HEK293 (cell line): ENCODE measurements around the gene RGS9BP.
A peak's percentile ranks its signal among the peaks of the same experiment; 100 is the strongest.

Experiments used
- CTCF ChIA-PET: fragments of 350-600 bp; formaldehyde crosslinking; extraction: SDS; loops from one replicate; lab custom pipeline; 2021; ENCODE audit warnings: antibody characterized with exemption; lab: Yijun Ruan, JAX
- POLR2A ChIA-PET: fragments of 300-600 bp; formaldehyde crosslinking; extraction: SDS; loops from one replicate; lab custom pipeline; 2020; ENCODE audit warnings: antibody characterized with exemption, inconsistent platforms; lab: Yijun Ruan, JAX
- H3K27ac ChIP-seq: fragments of 200-500 bp; sonication (Bioruptor generic); 2 replicates; pipeline ENCODE4 v1.5.1; 2014; ENCODE audit warnings: low read depth, low read length, control low read depth, inconsistent platforms; ENCODE audit errors: extremely low read depth
- H3K36me3 ChIP-seq, 2 experiments: fragments of 200-500 bp in 1 of 2; sonication (Bioruptor generic) in 1 of 2; 1 replicate in 1 of 2; 2 replicates in 1 of 2; pipeline ENCODE4 v1.5.1; 2014 to 2017; ENCODE audit warnings: inconsistent platforms in 2 of 2, low read length in 2 of 2; ENCODE audit not compliant: control insufficient read depth in 2 of 2, insufficient read depth in 1 of 2
- H3K4me1 ChIP-seq: fragments of 200-500 bp; sonication (Bioruptor generic); 2 replicates; pipeline ENCODE4 v1.5.1; 2014; ENCODE audit warnings: mild to moderate bottlenecking, low read length, inconsistent platforms; ENCODE audit not compliant: control insufficient read depth, insufficient read depth
- H3K4me3 ChIP-seq: 2 replicates; pipeline ENCODE4 v1.5.1; 2011; ENCODE audit warnings: low read depth, mild to moderate bottlenecking, control low read depth, low read length, moderate library complexity
- H3K9me3 ChIP-seq: fragments of 200-500 bp; sonication (Bioruptor generic); 2 replicates; pipeline ENCODE4 v1.5.1; 2014; ENCODE audit warnings: low read depth, low read length, inconsistent platforms; ENCODE audit not compliant: control insufficient read depth, insufficient read depth
- HIC1 ChIP-seq: fragments of 450-650 bp; formaldehyde crosslinking; IDR thresholded peaks from 2 replicates; pipeline ENCODE4 v1.5.1; 2016; ENCODE audit warnings: missing biosample characterization, missing genetic modification characterization
- KLF10 ChIP-seq: fragments of 450-650 bp; IDR thresholded peaks from 2 replicates; pipeline ENCODE4 v1.5.1; 2018; ENCODE audit warnings: missing biosample characterization, mild to moderate bottlenecking, missing genetic modification characterization
- KLF8 ChIP-seq: fragments of 450-650 bp; formaldehyde crosslinking; IDR thresholded peaks from 2 replicates; pipeline ENCODE4 v1.5.1; 2016; ENCODE audit warnings: missing biosample characterization, missing genetic modification characterization
- MYNN ChIP-seq: fragments of 450-650 bp; formaldehyde crosslinking; IDR thresholded peaks from 2 replicates; pipeline ENCODE4 v1.5.1; 2016; ENCODE audit warnings: missing biosample characterization, missing genetic modification characterization, borderline replicate concordance
- PBX3 ChIP-seq: sonication (generic); formaldehyde crosslinking; IDR thresholded peaks from 2 replicates; pipeline ENCODE4 v1.8.1; 2022; ENCODE audit warnings: mild to moderate bottlenecking, moderate library complexity, missing genetic modification reagents
- SP7 ChIP-seq: fragments of 450-650 bp; formaldehyde crosslinking; IDR thresholded peaks from 2 replicates; pipeline ENCODE4 v1.5.1; 2016; ENCODE audit warnings: missing biosample characterization, missing genetic modification characterization
- TCF7L2 ChIP-seq: IDR thresholded peaks from 2 replicates; pipeline ENCODE4 v1.6.1; 2011; ENCODE audit warnings: low read depth, mild to moderate bottlenecking, inconsistent platforms, low read length, moderate library complexity, borderline replicate concordance
- ZBTB26 ChIP-seq: fragments of 450-650 bp; formaldehyde crosslinking; optimal IDR thresholded peaks from 2 replicates; pipeline ENCODE3; 2016; ENCODE audit warnings: missing biosample characterization, mild to moderate bottlenecking, missing genetic modification characterization
- ZBTB8A ChIP-seq: fragments of 450-650 bp; formaldehyde crosslinking; IDR thresholded peaks from 2 replicates; pipeline ENCODE4 v1.5.1; 2016; ENCODE audit warnings: missing biosample characterization, missing genetic modification characterization
- ZFP41 ChIP-seq: fragments of 450-650 bp; formaldehyde crosslinking; IDR thresholded peaks from 2 replicates; pipeline ENCODE4 v1.5.1; 2016; ENCODE audit warnings: missing biosample characterization, missing genetic modification characterization, borderline replicate concordance
- ZIC2 ChIP-seq: fragments of 450-650 bp; formaldehyde crosslinking; IDR thresholded peaks from 2 replicates; pipeline ENCODE4 v1.5.1; 2016; ENCODE audit warnings: missing biosample characterization, missing genetic modification characterization
- ZNF146 ChIP-seq: fragments of 450-650 bp; formaldehyde crosslinking; IDR thresholded peaks from 2 replicates; pipeline ENCODE4 v1.5.1; 2016; ENCODE audit warnings: missing biosample characterization, missing genetic modification characterization
- ZNF157 ChIP-seq: fragments of 450-650 bp; formaldehyde crosslinking; IDR thresholded peaks from 2 replicates; pipeline ENCODE4 v1.5.1; 2016; ENCODE audit warnings: missing biosample characterization, missing genetic modification characterization
- ZNF23 ChIP-seq: fragments of 450-650 bp; formaldehyde crosslinking; IDR thresholded peaks from 2 replicates; pipeline ENCODE4 v1.5.1; 2016; ENCODE audit warnings: missing biosample characterization, missing genetic modification characterization, borderline replicate concordance
- ZNF302 ChIP-seq: fragments of 450-650 bp; formaldehyde crosslinking; IDR thresholded peaks from 2 replicates; pipeline ENCODE4 v1.5.1; 2016; ENCODE audit warnings: missing biosample characterization, missing genetic modification characterization, low read depth
- ZNF335 ChIP-seq: fragments of 450-650 bp; formaldehyde crosslinking; conservative IDR thresholded peaks from 2 replicates; pipeline ENCODE4 v1.5.1; 2016; ENCODE audit warnings: missing biosample characterization, missing genetic modification characterization
- ZNF366 ChIP-seq: fragments of 450-650 bp; formaldehyde crosslinking; conservative IDR thresholded peaks from 2 replicates; pipeline ENCODE4 v1.5.1; 2016; ENCODE audit warnings: missing biosample characterization, missing genetic modification characterization
- ZNF530 ChIP-seq: fragments of 450-650 bp; formaldehyde crosslinking; IDR thresholded peaks from 2 replicates; pipeline ENCODE4 v1.5.1; 2016; ENCODE audit warnings: low read depth, missing biosample characterization, missing genetic modification characterization
- ZNF792 ChIP-seq: fragments of 450-650 bp; formaldehyde crosslinking; IDR thresholded peaks from 2 replicates; pipeline ENCODE4 v1.5.1; 2016; ENCODE audit warnings: missing biosample characterization, missing genetic modification characterization
- ZNF843 ChIP-seq: fragments of 450-650 bp; formaldehyde crosslinking; IDR thresholded peaks from 2 replicates; pipeline ENCODE4 v1.5.1; 2016; ENCODE audit warnings: missing biosample characterization, missing genetic modification characterization
- ZSCAN16 ChIP-seq: fragments of 450-650 bp; formaldehyde crosslinking; IDR thresholded peaks from 2 replicates; pipeline ENCODE4 v1.5.1; 2016; ENCODE audit warnings: missing biosample characterization, missing genetic modification characterization
- ZSCAN30 ChIP-seq: fragments of 450-650 bp; IDR thresholded peaks from 2 replicates; pipeline ENCODE4 v1.5.1; 2018; ENCODE audit warnings: missing biosample characterization, mild to moderate bottlenecking, missing genetic modification characterization, moderate library complexity
- ZXDB ChIP-seq: fragments of 450-650 bp; formaldehyde crosslinking; IDR thresholded peaks from 2 replicates; pipeline ENCODE4 v1.5.1; 2016; ENCODE audit warnings: missing biosample characterization, missing genetic modification characterization
- TF ChIP-seq, protein P1 (sequence below): fragments of 450-650 bp; formaldehyde crosslinking; IDR thresholded peaks from 2 replicates; pipeline ENCODE4 v1.5.1; 2016; ENCODE audit warnings: missing biosample characterization, missing genetic modification characterization
- TF ChIP-seq, protein P2 (sequence below): fragments of 450-650 bp; formaldehyde crosslinking; IDR thresholded peaks from 2 replicates; pipeline ENCODE4 v1.5.1; 2016; ENCODE audit warnings: missing biosample characterization, missing genetic modification characterization

RGS9BP gene

GRCh38 chr19:32674153-32674930 lies 1.3 kb upstream of the RGS9BP start (continued):
- TF ChIP-seq MYNN (tag by site-specific recombination): peak; percentile 30; the same call in 1 of the 2 replicates
- TF ChIP-seq ZNF843: no peak
- TF ChIP-seq ZBTB8A (tag by site-specific recombination): 0 out of 2 replicates have a peak, but pooled peaks have one; percentile 8
- no peak for TF ChIP-seq ZNF23 (tag by site-specific recombination)
- peak; percentile 96 for TF ChIP-seq HIC1
- no peak for TF ChIP-seq ZNF302 (tag by site-specific recombination)
- TF ChIP-seq ZNF366 (tag by site-specific recombination): peak; percentile 51
- no peak for TF ChIP-seq SP7 (tag by site-specific recombination)
- TF ChIP-seq ZBTB26 (tag by site-specific recombination): peak; percentile 38
- peak; percentile 96 for TF ChIP-seq ZNF335 (tag by site-specific recombination)
- TF ChIP-seq ZSCAN16: no peak
- no peak for TF ChIP-seq ZNF530
- TF ChIP-seq ZFP41: no peak
- 0 out of 2 replicates have a peak, but pooled peaks have one; percentile 9 for TF ChIP-seq ZNF146 (tag by site-specific recombination)
- peak; percentile 92 for TF ChIP-seq ZSCAN30 (tag by site-specific recombination)
- no peak for TF ChIP-seq ZNF792 (tag by site-specific recombination)
- no peak for TF ChIP-seq TCF7L2
- TF ChIP-seq, protein P1, sequence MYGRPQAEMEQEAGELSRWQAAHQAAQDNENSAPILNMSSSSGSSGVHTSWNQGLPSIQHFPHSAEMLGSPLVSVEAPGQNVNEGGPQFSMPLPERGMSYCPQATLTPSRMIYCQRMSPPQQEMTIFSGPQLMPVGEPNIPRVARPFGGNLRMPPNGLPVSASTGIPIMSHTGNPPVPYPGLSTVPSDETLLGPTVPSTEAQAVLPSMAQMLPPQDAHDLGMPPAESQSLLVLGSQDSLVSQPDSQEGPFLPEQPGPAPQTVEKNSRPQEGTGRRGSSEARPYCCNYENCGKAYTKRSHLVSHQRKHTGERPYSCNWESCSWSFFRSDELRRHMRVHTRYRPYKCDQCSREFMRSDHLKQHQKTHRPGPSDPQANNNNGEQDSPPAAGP: no peak
- no peak for TF ChIP-seq ZNF157 (tag by site-specific recombination)
- TF ChIP-seq ZIC2: peak; percentile 46; the same call in 1 of the 2 replicates

- peaks cover 26% of the 10 kb centered on the region for H3K4me1 ChIP-seq
- H3K9me3 ChIP-seq: no peaks in the 10 kb centered on the region
- ChIA-PET POLR2A (interaction anchor here (0.5 to 4.0 kb wide), 15 partner anchors 11 to 1687 kb away, joined by 3 to 44 read pairs (median 4); partner anchors contain the start of genes CEP89, DPY19L3, FAAP24 and NUDT19), CTCF (interaction anchor here (0.6 to 3.1 kb wide), 3 partner anchors 16 to 70 kb away, joined by 3 to 16 read pairs (median 3); partner anchors contain the start of gene NUDT19)
- peaks cover 0 to 13% of the 10 kb centered on the region in 2 experiments; a peak in 1 of 3 replicates for H3K36me3 ChIP-seq
- peak within 1 kb of the TSS; percentile 75 for H3K4me3 ChIP-seq
- H3K27ac ChIP-seq: peak within 1 kb of the TSS; percentile 82
- TF ChIP-seq KLF8 (tag by site-specific recombination) (peak; percentile 95), ZXDB (tag by site-specific recombination) (peak; percentile 79), PBX3 (CRISPR knock-in tag) (peak; percentile 97), KLF10 (tag by site-specific recombination) (peak; percentile 85)
- TF ChIP-seq, protein P2, sequence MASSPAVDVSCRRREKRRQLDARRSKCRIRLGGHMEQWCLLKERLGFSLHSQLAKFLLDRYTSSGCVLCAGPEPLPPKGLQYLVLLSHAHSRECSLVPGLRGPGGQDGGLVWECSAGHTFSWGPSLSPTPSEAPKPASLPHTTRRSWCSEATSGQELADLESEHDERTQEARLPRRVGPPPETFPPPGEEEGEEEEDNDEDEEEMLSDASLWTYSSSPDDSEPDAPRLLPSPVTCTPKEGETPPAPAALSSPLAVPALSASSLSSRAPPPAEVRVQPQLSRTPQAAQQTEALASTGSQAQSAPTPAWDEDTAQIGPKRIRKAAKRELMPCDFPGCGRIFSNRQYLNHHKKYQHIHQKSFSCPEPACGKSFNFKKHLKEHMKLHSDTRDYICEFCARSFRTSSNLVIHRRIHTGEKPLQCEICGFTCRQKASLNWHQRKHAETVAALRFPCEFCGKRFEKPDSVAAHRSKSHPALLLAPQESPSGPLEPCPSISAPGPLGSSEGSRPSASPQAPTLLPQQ: peak; percentile 13; the same call in 1 of the 2 replicates
These were observed 523 bp upstream of the RGS9BP start, which contains the start of gene ANKRD27 for GRCh38 chr19:32674931-32675719. TSS of gene ANKRD27 (minus strand) at chr19:32675180. CDS start at chr19:32659015, 16,165 bp downstream.
